K562 (cell line): ENCODE results near the gene ZFP92. TPM values are rescaled to one million over a fixed set of nuclear protein-coding genes. Genes with fewer than 3 reads are reported as not detected.

Experiments used
- BRD4 ChIP-seq: fragments of 200-600 bp; sonication (generic); IDR thresholded peaks from 2 replicates; pipeline ENCODE4 v1.6.1; 2017; ENCODE audit warnings: inconsistent platforms
- CBX3 ChIP-seq, 2 experiments: IDR thresholded peaks; 1 replicate in 1 of 2; 2 replicates in 1 of 2; pipeline ENCODE4 v1.6.1; 2012; ENCODE audit warnings: inconsistent platforms in 2 of 2, low read length in 2 of 2, borderline replicate concordance in 1 of 2, control low read depth in 1 of 2
- ZNF3 ChIP-seq: fragments of 250-450 bp; sonication (Bioruptor Pico); IDR thresholded peaks from 2 replicates; pipeline ENCODE4 v1.5.0; 2021; ENCODE audit warnings: mild to moderate bottlenecking, moderate library complexity
- ZNF347 ChIP-seq: fragments of 450-650 bp; formaldehyde crosslinking; IDR thresholded peaks from 2 replicates; pipeline ENCODE4 v1.4.0; 2020; ENCODE audit warnings: low read depth, mild to moderate bottlenecking, moderate library complexity
- ZNF354B ChIP-seq: fragments of 250-450 bp; sonication (Bioruptor Pico); IDR thresholded peaks from 2 replicates; pipeline ENCODE4 v1.4.0; 2020
- polyA plus RNA-seq, 8 experiments: library from polyadenylated mRNA; depleted of rRNA in 4 of 8; stranded (reverse) in 5 of 8; unstranded in 3 of 8; fragments of >200 nt; fragmentation: Nextera tagmentation in 2 of 8; fragmentation: Illumina TruSeq in 1 of 8; extraction: Ambion mirVana in 2 of 8; extraction: Trizol in 1 of 8; gene quantifications; 2 replicates each; pipeline versions ENCODE4 v1.2.1 to v1.2.3, GENCODE V29; 2011 to 2014; ENCODE audit warnings: inconsistent platforms in 1 of 8, missing spikeins in 1 of 8
- total RNA-seq, 7 experiments: library from RNA; depleted of rRNA in 6 of 7; stranded (reverse); fragments of >200 nt in 6 of 7; fragmentation: Illumina TruSeq in 2 of 7; extraction: Trizol in 2 of 7; gene quantifications; 2 replicates each; pipeline versions ENCODE4 v1.2.1 to v1.2.3, GENCODE V29; 2011 to 2021; ENCODE audit warnings: low replicate concordance in 1 of 7
- TF ChIP-seq, protein P1 (sequence below), 2 experiments: fragments of 250-450 bp in 1 of 2; fragments of 450-650 bp in 1 of 2; sonication (Bioruptor Pico) in 1 of 2; IDR thresholded peaks; 2 replicates each; pipeline versions ENCODE4 v1.6.1 to v1.8.0; 2016 to 2021; ENCODE audit warnings: mild to moderate bottlenecking in 2 of 2, moderate library complexity in 2 of 2, missing compliant biosample characterization in 1 of 2, missing genetic modification characterization in 1 of 2
- TF ChIP-seq, protein P2 (sequence below): fragments of 450-650 bp; IDR thresholded peaks from 2 replicates; pipeline ENCODE4 v1.6.1; 2016
- TF ChIP-seq, protein P3 (sequence below): fragments of 250-450 bp; sonication (Bioruptor Pico); IDR thresholded peaks from 2 replicates; pipeline ENCODE4 v1.4.0; 2020
- TF ChIP-seq, protein P4 (sequence below): fragments of 200-800 bp; sonication (Bioruptor generic); IDR thresholded peaks from 2 replicates; pipeline ENCODE4 v1.6.1; 2017; ENCODE audit warnings: missing genetic modification characterization, missing compliant biosample characterization
- TF ChIP-seq, protein P5 (sequence below): fragments of 450-650 bp; IDR thresholded peaks from 2 replicates; pipeline ENCODE4 v1.6.1; 2016; ENCODE audit warnings: missing biosample characterization, missing genetic modification characterization
- TF ChIP-seq, protein P6 (sequence below): fragments of 250-450 bp; sonication (Bioruptor Pico); IDR thresholded peaks from 2 replicates; pipeline ENCODE4 v1.8.0; 2022; ENCODE audit warnings: inconsistent platforms, mild to moderate bottlenecking, moderate library complexity, borderline replicate concordance

The ZFP92 gene
- total and polyA plus RNA-seq, 9 of the 15 experiments (the other 6 are each of a cell fraction or from before 2014, with no cell fraction given): 0.32 to 3.3 (median 1.8) TPM

DNA sequence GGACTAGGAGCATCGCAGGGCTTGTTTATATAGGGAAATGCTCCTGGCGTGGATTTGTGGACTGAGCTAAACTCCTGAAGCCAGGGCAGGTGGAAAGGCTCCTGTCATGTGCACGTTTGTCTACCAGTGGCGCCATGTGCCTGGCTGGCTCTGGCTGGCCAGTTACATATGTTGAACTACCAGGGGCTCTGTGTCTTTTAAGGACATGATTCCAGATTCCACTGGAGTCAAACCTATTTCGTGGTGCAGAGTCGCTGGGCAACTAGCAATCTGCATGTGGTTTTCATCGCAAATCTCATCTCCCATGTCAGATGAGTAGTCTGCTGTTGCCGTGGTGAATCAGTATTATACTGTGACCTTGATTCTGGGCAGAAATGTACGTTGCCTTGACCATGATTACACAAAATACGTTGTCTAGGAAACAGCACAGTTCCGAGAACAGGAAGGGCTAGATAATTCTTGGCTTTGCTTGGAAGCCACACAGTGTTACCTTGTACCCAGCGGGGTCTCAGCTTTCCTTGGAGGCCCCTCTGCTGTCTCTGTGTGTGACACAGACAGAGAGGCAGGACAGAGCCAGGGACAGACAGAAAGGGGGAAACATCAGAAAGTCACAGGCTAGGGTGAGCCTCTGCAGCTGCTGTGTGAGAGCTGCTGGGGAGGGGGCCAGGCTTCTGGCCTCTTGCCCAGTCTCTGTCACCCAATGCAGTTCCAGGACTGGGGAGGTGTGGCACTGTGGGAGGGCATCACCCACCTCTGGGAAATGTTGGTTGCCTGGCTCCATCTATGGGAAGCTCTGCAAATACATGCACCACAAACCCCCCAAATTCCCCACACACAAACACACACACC lies 29.4 kb upstream of the ZFP92 start (continued):
- TF ChIP-seq, protein P1, sequence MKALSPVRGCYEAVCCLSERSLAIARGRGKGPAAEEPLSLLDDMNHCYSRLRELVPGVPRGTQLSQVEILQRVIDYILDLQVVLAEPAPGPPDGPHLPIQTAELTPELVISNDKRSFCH (CRISPR knock-in tag; IDR thresholded peaks at IDR 0.05): no peak
- TF ChIP-seq, protein P1 (tag; IDR thresholded peaks at IDR 0.05): no peak
- no peak for TF ChIP-seq ZNF347 (CRISPR knock-in tag)
- TF ChIP-seq ZNF3 (CRISPR knock-in tag): no peak
- no peak for TF ChIP-seq ZNF354B (CRISPR knock-in tag)
- TF ChIP-seq, protein P2, sequence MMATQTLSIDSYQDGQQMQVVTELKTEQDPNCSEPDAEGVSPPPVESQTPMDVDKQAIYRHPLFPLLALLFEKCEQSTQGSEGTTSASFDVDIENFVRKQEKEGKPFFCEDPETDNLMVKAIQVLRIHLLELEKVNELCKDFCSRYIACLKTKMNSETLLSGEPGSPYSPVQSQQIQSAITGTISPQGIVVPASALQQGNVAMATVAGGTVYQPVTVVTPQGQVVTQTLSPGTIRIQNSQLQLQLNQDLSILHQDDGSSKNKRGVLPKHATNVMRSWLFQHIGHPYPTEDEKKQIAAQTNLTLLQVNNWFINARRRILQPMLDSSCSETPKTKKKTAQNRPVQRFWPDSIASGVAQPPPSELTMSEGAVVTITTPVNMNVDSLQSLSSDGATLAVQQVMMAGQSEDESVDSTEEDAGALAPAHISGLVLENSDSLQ: peak; percentile 41
- TF ChIP-seq, protein P3, sequence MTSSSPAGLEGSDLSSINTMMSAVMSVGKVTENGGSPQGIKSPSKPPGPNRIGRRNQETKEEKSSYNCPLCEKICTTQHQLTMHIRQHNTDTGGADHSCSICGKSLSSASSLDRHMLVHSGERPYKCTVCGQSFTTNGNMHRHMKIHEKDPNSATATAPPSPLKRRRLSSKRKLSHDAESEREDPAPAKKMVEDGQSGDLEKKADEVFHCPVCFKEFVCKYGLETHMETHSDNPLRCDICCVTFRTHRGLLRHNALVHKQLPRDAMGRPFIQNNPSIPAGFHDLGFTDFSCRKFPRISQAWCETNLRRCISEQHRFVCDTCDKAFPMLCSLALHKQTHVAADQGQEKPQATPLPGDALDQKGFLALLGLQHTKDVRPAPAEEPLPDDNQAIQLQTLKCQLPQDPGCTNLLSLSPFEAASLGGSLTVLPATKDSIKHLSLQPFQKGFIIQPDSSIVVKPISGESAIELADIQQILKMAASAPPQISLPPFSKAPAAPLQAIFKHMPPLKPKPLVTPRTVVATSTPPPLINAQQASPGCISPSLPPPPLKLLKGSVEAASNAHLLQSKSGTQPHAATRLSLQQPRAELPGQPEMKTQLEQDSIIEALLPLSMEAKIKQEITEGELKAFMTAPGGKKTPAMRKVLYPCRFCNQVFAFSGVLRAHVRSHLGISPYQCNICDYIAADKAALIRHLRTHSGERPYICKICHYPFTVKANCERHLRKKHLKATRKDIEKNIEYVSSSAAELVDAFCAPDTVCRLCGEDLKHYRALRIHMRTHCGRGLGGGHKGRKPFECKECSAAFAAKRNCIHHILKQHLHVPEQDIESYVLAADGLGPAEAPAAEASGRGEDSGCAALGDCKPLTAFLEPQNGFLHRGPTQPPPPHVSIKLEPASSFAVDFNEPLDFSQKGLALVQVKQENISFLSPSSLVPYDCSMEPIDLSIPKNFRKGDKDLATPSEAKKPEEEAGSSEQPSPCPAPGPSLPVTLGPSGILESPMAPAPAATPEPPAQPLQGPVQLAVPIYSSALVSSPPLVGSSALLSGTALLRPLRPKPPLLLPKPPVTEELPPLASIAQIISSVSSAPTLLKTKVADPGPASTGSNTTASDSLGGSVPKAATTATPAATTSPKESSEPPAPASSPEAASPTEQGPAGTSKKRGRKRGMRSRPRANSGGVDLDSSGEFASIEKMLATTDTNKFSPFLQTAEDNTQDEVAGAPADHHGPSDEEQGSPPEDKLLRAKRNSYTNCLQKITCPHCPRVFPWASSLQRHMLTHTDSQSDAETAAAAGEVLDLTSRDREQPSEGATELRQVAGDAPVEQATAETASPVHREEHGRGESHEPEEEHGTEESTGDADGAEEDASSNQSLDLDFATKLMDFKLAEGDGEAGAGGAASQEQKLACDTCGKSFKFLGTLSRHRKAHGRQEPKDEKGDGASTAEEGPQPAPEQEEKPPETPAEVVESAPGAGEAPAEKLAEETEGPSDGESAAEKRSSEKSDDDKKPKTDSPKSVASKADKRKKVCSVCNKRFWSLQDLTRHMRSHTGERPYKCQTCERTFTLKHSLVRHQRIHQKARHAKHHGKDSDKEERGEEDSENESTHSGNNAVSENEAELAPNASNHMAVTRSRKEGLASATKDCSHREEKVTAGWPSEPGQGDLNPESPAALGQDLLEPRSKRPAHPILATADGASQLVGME: no peak
- TF ChIP-seq BRD4: no peak
- TF ChIP-seq CBX3 (IDR thresholded peaks at IDR 0.05; ENCODE audit: borderline replicate concordance in 1 of 2, low read length in 2 of 2): no peak
- TF ChIP-seq, protein P4, sequence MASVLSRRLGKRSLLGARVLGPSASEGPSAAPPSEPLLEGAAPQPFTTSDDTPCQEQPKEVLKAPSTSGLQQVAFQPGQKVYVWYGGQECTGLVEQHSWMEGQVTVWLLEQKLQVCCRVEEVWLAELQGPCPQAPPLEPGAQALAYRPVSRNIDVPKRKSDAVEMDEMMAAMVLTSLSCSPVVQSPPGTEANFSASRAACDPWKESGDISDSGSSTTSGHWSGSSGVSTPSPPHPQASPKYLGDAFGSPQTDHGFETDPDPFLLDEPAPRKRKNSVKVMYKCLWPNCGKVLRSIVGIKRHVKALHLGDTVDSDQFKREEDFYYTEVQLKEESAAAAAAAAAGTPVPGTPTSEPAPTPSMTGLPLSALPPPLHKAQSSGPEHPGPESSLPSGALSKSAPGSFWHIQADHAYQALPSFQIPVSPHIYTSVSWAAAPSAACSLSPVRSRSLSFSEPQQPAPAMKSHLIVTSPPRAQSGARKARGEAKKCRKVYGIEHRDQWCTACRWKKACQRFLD: peak; percentile 26; the same call in 1 of the 2 replicates
- TF ChIP-seq, protein P5, sequence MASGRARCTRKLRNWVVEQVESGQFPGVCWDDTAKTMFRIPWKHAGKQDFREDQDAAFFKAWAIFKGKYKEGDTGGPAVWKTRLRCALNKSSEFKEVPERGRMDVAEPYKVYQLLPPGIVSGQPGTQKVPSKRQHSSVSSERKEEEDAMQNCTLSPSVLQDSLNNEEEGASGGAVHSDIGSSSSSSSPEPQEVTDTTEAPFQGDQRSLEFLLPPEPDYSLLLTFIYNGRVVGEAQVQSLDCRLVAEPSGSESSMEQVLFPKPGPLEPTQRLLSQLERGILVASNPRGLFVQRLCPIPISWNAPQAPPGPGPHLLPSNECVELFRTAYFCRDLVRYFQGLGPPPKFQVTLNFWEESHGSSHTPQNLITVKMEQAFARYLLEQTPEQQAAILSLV (tag): no peak
- TF ChIP-seq, protein P6, sequence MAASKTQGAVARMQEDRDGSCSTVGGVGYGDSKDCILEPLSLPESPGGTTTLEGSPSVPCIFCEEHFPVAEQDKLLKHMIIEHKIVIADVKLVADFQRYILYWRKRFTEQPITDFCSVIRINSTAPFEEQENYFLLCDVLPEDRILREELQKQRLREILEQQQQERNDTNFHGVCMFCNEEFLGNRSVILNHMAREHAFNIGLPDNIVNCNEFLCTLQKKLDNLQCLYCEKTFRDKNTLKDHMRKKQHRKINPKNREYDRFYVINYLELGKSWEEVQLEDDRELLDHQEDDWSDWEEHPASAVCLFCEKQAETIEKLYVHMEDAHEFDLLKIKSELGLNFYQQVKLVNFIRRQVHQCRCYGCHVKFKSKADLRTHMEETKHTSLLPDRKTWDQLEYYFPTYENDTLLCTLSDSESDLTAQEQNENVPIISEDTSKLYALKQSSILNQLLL: no peak
